ENCODE data around the gene CELF5.
"Not testable (repeated sequence)": the region's sequence is repeated elsewhere in the genome, so short reads cannot be mapped to it uniquely, and the experiment has no call there.

Gene CELF5

GRCh38 chr19:3296446-3296845 is 72.0 kb downstream of the CELF5 start:
- no peak for DNase-seq

- no peak for DNase-seq
These were observed 74.5 kb downstream of the CELF5 start for GRCh38 chr19:3298853-3299449.

GRCh38 chr19:3300566-3300965 is 76.1 kb downstream of the CELF5 start:
- not testable (repeated sequence) for DNase-seq

GRCh38 chr19:3302755-3303154 is 78.3 kb downstream of the CELF5 start:
- DNase-seq = no peak

- DNase-seq = peak; percentile 31
These were observed 80.5 kb downstream of the CELF5 start for GRCh38 chr19:3304871-3305423.

GRCh38 chr19:3309724-3310123 is 85.3 kb downstream of the CELF5 start:
- DNase-seq = no peak

- DNase-seq = no peak
These were observed 85.8 kb downstream of the CELF5 start for GRCh38 chr19:3310280-3310679.

- no peak for DNase-seq
These were observed 86.2 kb downstream of the CELF5 start for GRCh38 chr19:3310711-3311110.

GRCh38 chr19:3313199-3313575 is 88.7 kb downstream of the CELF5 start:
- no peak for DNase-seq

GRCh38 chr19:3314962-3315675 is 90.7 kb downstream of the CELF5 start:
- no peak for DNase-seq

GRCh38 chr19:3315676-3315973 is 91.2 kb downstream of the CELF5 start:
- no peak for DNase-seq

GRCh38 chr19:3316132-3316648 is 91.7 kb downstream of the CELF5 start:
- DNase-seq = no peak

- no peak for DNase-seq
These were observed 92.3 kb downstream of the CELF5 start for GRCh38 chr19:3316659-3317207.

- DNase-seq = no peak
These were observed 95.3 kb downstream of the CELF5 start for GRCh38 chr19:3319643-3320353.

GRCh38 chr19:3320354-3320670 is 95.9 kb downstream of the CELF5 start:
- no peak for DNase-seq

- DNase-seq = no peak
These were observed 96.4 kb downstream of the CELF5 start for GRCh38 chr19:3320853-3321252.

- no peak for DNase-seq
These were observed 97.2 kb downstream of the CELF5 start for GRCh38 chr19:3321696-3322095.

- DNase-seq = no peak
These were observed 97.9 kb downstream of the CELF5 start for GRCh38 chr19:3322199-3322978.

- DNase-seq = no peak
These were observed 98.6 kb downstream of the CELF5 start for GRCh38 chr19:3323026-3323425.

- no peak for DNase-seq
These were observed 99.2 kb downstream of the CELF5 start for GRCh38 chr19:3323658-3324057.

GRCh38 chr19:3324405-3324856 is 100.0 kb downstream of the CELF5 start:
- peak; percentile 23 for DNase-seq

GRCh38 chr19:3325451-3325850 is 101.0 kb downstream of the CELF5 start:
- no peak for DNase-seq

- no peak for DNase-seq
These were observed 104.3 kb downstream of the CELF5 start for GRCh38 chr19:3328743-3329142.
